Calu3 (cell line): ENCODE measurements around the gene TSC2. TPM values are rescaled to one million over a fixed set of nuclear protein-coding genes. Genes with fewer than 3 reads are reported as not detected.

Experiments used
- BruUV-seq: library from RNA; stranded (reverse); fragments of 400-500 nt; replicated peaks from 2 replicates; lab custom pipeline; 2021; lab: Mats Ljungman, UMichigan
- CTCF ChIA-PET: fragments of 300-600 bp; sonication (Branson Sonifier 250); formaldehyde crosslinking; loops from one replicate; lab custom pipeline; 2022; ENCODE audit warnings: antibody characterized with exemption; lab: Charles Lee
- DNase-seq: peaks from one replicate; pipeline ENCODE4 v3.0.0; 2022
- H3K27ac Mint-ChIP-seq: one replicate; pipeline ENCODE4 v1.8.0; 2022; ENCODE audit warnings: mixed read lengths; ENCODE audit not compliant: unreplicated experiment
- H3K27me3 Mint-ChIP-seq: one replicate; pipeline ENCODE4 v1.8.0; 2022; ENCODE audit warnings: mixed read lengths; ENCODE audit not compliant: unreplicated experiment
- H3K36me3 Mint-ChIP-seq: one replicate; pipeline ENCODE4 v1.8.0; 2022; ENCODE audit warnings: mild to moderate bottlenecking, moderate library complexity, mixed read lengths; ENCODE audit not compliant: insufficient read depth, unreplicated experiment
- H3K4me1 Mint-ChIP-seq: one replicate; pipeline ENCODE4 v1.8.0; 2022; ENCODE audit warnings: mild to moderate bottlenecking, low read depth, mixed read lengths; ENCODE audit not compliant: unreplicated experiment
- H3K4me3 Mint-ChIP-seq: one replicate; pipeline ENCODE4 v1.8.0; 2022; ENCODE audit warnings: mild to moderate bottlenecking, low read depth, moderate library complexity, mixed read lengths; ENCODE audit not compliant: unreplicated experiment
- H3K9me3 Mint-ChIP-seq: one replicate; pipeline ENCODE4 v1.8.0; 2022; ENCODE audit warnings: low read depth, mixed read lengths; ENCODE audit not compliant: unreplicated experiment
- intact Hi-C: fragments of 100-400 bp; cut with micrococcal nuclease; formaldehyde crosslinking; loops from one replicate; pipeline ENCODE4 v1.10.0; 2022; ENCODE audit not compliant: unreplicated experiment
- total RNA-seq: library from RNA; stranded (reverse); gene quantifications from 2 replicates; pipeline ENCODE4 v1.2.3, GENCODE V29; 2022
- TF ChIP-seq, protein P1 (sequence below): fragments of 200-600 bp; IDR thresholded peaks from one replicate; pipeline ENCODE4 v1.8.0; 2022; ENCODE audit warnings: antibody characterized with exemption; ENCODE audit not compliant: unreplicated experiment

TSC2 gene
- total RNA-seq, 1 experiment from 2014 or later, result 170 TPM

GRCh38 chr16:2077696-2078095 is 29.9 kb downstream of the TSC2 start:
- no peaks in the 10 kb centered on the region for H3K4me1 Mint-ChIP-seq
- no peak overlapping the region for H3K4me3 Mint-ChIP-seq
- intact Hi-C loops, result no loop called here
- H3K9me3 Mint-ChIP-seq, result no peaks in the 10 kb centered on the region
- TF ChIP-seq, protein P1, sequence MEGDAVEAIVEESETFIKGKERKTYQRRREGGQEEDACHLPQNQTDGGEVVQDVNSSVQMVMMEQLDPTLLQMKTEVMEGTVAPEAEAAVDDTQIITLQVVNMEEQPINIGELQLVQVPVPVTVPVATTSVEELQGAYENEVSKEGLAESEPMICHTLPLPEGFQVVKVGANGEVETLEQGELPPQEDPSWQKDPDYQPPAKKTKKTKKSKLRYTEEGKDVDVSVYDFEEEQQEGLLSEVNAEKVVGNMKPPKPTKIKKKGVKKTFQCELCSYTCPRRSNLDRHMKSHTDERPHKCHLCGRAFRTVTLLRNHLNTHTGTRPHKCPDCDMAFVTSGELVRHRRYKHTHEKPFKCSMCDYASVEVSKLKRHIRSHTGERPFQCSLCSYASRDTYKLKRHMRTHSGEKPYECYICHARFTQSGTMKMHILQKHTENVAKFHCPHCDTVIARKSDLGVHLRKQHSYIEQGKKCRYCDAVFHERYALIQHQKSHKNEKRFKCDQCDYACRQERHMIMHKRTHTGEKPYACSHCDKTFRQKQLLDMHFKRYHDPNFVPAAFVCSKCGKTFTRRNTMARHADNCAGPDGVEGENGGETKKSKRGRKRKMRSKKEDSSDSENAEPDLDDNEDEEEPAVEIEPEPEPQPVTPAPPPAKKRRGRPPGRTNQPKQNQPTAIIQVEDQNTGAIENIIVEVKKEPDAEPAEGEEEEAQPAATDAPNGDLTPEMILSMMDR, result no peak
- peaks cover 59% of the 10 kb centered on the region for H3K36me3 Mint-ChIP-seq
- CTCF ChIA-PET, result interaction anchor here (0.6 kb wide), 1 partner anchor 71 kb away, joined by 3 read pairs; no protein-coding TSS in a partner anchor
- no TSS peak for BruUV-seq
- H3K27me3 Mint-ChIP-seq, result no peaks in the 10 kb centered on the region
- no peak for DNase-seq
- no peak overlapping the region for H3K27ac Mint-ChIP-seq

- no peaks in the 10 kb centered on the region for H3K27me3 Mint-ChIP-seq
- H3K4me3 Mint-ChIP-seq, result no peak overlapping the region
- no peaks in the 10 kb centered on the region for H3K9me3 Mint-ChIP-seq
- H3K4me1 Mint-ChIP-seq, result no peaks in the 10 kb centered on the region
- BruUV-seq, result no TSS peak
- no peak for DNase-seq
- CTCF ChIA-PET, result no interaction called here
- TF ChIP-seq, protein P1, result no peak
- intact Hi-C loops, result no loop called here
- H3K36me3 Mint-ChIP-seq, result peaks cover 59% of the 10 kb centered on the region
- no peak overlapping the region for H3K27ac Mint-ChIP-seq
These were observed 30.3 kb downstream of the TSC2 start for GRCh38 chr16:2078096-2078495.

DNA sequence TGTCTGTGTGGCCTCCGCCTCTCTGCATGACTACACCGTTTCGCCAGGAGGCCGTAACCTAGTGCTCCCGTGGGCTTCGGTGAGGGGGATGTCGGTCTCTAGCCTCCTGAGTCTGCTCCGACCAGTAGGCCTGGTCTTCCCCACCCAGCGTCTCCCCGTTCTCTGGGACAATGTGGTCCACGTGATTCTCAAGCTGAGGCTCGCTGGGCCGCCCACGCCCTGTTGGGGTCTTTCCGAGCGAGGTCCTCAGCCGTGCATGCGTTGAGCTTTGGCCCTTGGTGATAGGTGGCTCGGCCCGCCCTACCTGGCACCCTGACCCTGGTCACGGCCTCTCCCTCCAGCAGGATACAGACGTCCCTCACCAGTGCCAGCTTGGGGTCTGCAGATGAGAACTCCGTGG is 30.9 kb downstream of the TSC2 start:
- peaks cover 57% of the 10 kb centered on the region for H3K36me3 Mint-ChIP-seq
- TF ChIP-seq, protein P1, result no peak
- no peak for DNase-seq
- CTCF ChIA-PET, result no interaction called here
- H3K9me3 Mint-ChIP-seq, result no peaks in the 10 kb centered on the region
- intact Hi-C loops, result no loop called here
- no peak overlapping the region for H3K27ac Mint-ChIP-seq
- BruUV-seq, result no TSS peak
- no peak overlapping the region for H3K4me3 Mint-ChIP-seq
- H3K4me1 Mint-ChIP-seq, result no peaks in the 10 kb centered on the region
- H3K27me3 Mint-ChIP-seq, result no peaks in the 10 kb centered on the region

DNA sequence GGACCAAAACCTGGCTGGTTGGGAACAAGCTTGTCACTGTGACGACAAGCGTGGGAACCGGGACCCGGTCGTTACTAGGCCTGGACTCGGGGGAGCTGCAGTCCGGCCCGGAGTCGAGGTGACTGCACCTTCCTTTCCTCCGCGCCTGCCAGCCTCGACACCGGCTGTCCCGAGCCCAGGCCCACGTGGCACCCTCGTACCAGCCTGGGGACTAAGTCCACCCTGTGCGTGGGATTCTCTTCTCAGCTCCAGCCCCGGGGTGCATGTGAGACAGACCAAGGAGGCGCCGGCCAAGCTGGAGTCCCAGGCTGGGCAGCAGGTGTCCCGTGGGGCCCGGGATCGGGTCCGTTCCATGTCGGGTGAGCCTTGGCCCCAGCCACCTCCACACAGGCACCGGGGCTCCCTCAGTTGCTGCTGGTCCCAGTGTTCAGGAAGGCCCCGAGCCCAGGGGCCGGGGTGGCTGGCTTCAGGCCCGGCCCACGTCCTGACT is 31.6 kb downstream of the TSC2 start:
- TF ChIP-seq, protein P1, result no peak
- Mint-ChIP-seq H3K27me3 (no peaks in the 10 kb centered on the region), H3K4me3 (no peak overlapping the region), H3K4me1 (no peaks in the 10 kb centered on the region), H3K36me3 (peaks cover 58% of the 10 kb centered on the region), H3K27ac (no peak overlapping the region), H3K9me3 (no peaks in the 10 kb centered on the region)
- CTCF ChIA-PET, result no interaction called here
- intact Hi-C loops, result no loop called here
- no TSS peak for BruUV-seq
- no peak for DNase-seq
